ENCODE results near the gene MAGI1. TPM values are rescaled to one million over a fixed set of nuclear protein-coding genes. Genes with fewer than 3 reads are reported as not detected.
"Not testable (repeated sequence)": the region's sequence is repeated elsewhere in the genome, so short reads cannot be mapped to it uniquely, and the experiment has no call there.

The MAGI1 gene
- total RNA-seq, 1 donor from 2014 or later, result 34.1 TPM

GRCh38 chr3:65896321-65896720, 142.4 kb downstream of the MAGI1 start:
- intact Hi-C loops (cut with DNase I), result no loop called here
- no peak for DNase-seq
- ATAC-seq (ENCODE audit: poor library complexity), result no peak

GRCh38 chr3:65894679-65895453, 143.9 kb downstream of the MAGI1 start:
- ATAC-seq (ENCODE audit: poor library complexity) (no peak), DNase-seq (no peak)
- intact Hi-C loops (cut with DNase I), result no loop called here

- DNase-seq, result no peak
- no peak for ATAC-seq (ENCODE audit: poor library complexity)
- intact Hi-C loops (cut with DNase I), result no loop called here
Observed at GRCh38 chr3:65894126-65894525, 144.6 kb downstream of the MAGI1 start.

GRCh38 chr3:65893631-65894030, 145.1 kb downstream of the MAGI1 start:
- DNase-seq (no peak), ATAC-seq (ENCODE audit: poor library complexity) (no peak)
- intact Hi-C loops (cut with DNase I), result no loop called here

- ATAC-seq (ENCODE audit: poor library complexity); DNase-seq; intact Hi-C loops (cut with DNase I): not testable (repeated sequence)
Observed at GRCh38 chr3:65891477-65891876, 147.2 kb downstream of the MAGI1 start.

GRCh38 chr3:65890328-65890727, 148.4 kb downstream of the MAGI1 start:
- intact Hi-C loops (cut with DNase I), result no loop called here
- ATAC-seq (ENCODE audit: poor library complexity), result no peak
- no peak for DNase-seq

GRCh38 chr3:65889707-65890099, 149.0 kb downstream of the MAGI1 start:
- DNase-seq (no peak), ATAC-seq (ENCODE audit: poor library complexity) (no peak)
- intact Hi-C loops (cut with DNase I), result no loop called here

- no peak for DNase-seq
- intact Hi-C loops (cut with DNase I), result no loop called here
- peak; percentile 82 for ATAC-seq (ENCODE audit: poor library complexity)
Observed at GRCh38 chr3:65888980-65889706, 149.6 kb downstream of the MAGI1 start.

- DNase-seq (no peak), ATAC-seq (ENCODE audit: poor library complexity) (no peak)
- intact Hi-C loops (cut with DNase I), result no loop called here
Observed at GRCh38 chr3:65888196-65888595, 150.5 kb downstream of the MAGI1 start.

- DNase-seq (no peak), ATAC-seq (ENCODE audit: poor library complexity) (no peak)
- intact Hi-C loops (cut with DNase I), result no loop called here
Observed at GRCh38 chr3:65886391-65886790, 152.3 kb downstream of the MAGI1 start.

- intact Hi-C loops (cut with DNase I), result loop anchor here (2.0 kb wide), 1 partner anchor 37 kb away; no protein-coding TSS in a partner anchor
- ATAC-seq (ENCODE audit: poor library complexity), result no peak
Observed at GRCh38 chr3:65884071-65884470, 154.6 kb downstream of the MAGI1 start.

GRCh38 chr3:65883613-65884012, 155.1 kb downstream of the MAGI1 start:
- no peak for ATAC-seq (ENCODE audit: poor library complexity)

More at GRCh38 chr3:65884071-65884470, 154.6 kb downstream of the MAGI1 start:
- DNase-seq, result no peak

GRCh38 chr3:65880350-65880749, 158.4 kb downstream of the MAGI1 start:
- ATAC-seq (ENCODE audit: poor library complexity), result no peak
- DNase-seq, result no peak
- intact Hi-C loops (cut with DNase I), result no loop called here

More at GRCh38 chr3:65883613-65884012, 155.1 kb downstream of the MAGI1 start:
- intact Hi-C loops (cut with DNase I), result loop anchor here (2.0 kb wide), 1 partner anchor 37 kb away; no protein-coding TSS in a partner anchor
- no peak for DNase-seq

- DNase-seq (no peak), ATAC-seq (ENCODE audit: poor library complexity) (no peak)
- intact Hi-C loops (cut with DNase I), result no loop called here
Observed at GRCh38 chr3:65879372-65879771, 159.3 kb downstream of the MAGI1 start.

GRCh38 chr3:65878831-65879230, 159.9 kb downstream of the MAGI1 start:
- ATAC-seq (ENCODE audit: poor library complexity) (no peak), DNase-seq (no peak)
- intact Hi-C loops (cut with DNase I), result no loop called here

GRCh38 chr3:65877160-65877559, 161.6 kb downstream of the MAGI1 start:
- no peak for DNase-seq
- ATAC-seq (ENCODE audit: poor library complexity), result no peak
- intact Hi-C loops (cut with DNase I), result no loop called here

GRCh38 chr3:65876028-65876420, 162.7 kb downstream of the MAGI1 start:
- DNase-seq (no peak), ATAC-seq (ENCODE audit: poor library complexity) (no peak)
- intact Hi-C loops (cut with DNase I), result no loop called here

GRCh38 chr3:65875393-65876027, 163.2 kb downstream of the MAGI1 start:
- intact Hi-C loops (cut with DNase I), result no loop called here
- DNase-seq, result no peak
- no peak for ATAC-seq (ENCODE audit: poor library complexity)

- no peak for DNase-seq
- ATAC-seq (ENCODE audit: poor library complexity), result no peak
- intact Hi-C loops (cut with DNase I), result no loop called here
Observed at GRCh38 chr3:65873869-65874268, 164.8 kb downstream of the MAGI1 start.

GRCh38 chr3:65873028-65873427, 165.7 kb downstream of the MAGI1 start:
- DNase-seq (peak; percentile 43), ATAC-seq (ENCODE audit: poor library complexity) (peak; percentile 80)
- intact Hi-C loops (cut with DNase I), result no loop called here

All from Right ventricle myocardium superior (tissue), 1 donor.